ENCODE measurements around the gene ZNF521.

ZNF521 gene

DNA sequence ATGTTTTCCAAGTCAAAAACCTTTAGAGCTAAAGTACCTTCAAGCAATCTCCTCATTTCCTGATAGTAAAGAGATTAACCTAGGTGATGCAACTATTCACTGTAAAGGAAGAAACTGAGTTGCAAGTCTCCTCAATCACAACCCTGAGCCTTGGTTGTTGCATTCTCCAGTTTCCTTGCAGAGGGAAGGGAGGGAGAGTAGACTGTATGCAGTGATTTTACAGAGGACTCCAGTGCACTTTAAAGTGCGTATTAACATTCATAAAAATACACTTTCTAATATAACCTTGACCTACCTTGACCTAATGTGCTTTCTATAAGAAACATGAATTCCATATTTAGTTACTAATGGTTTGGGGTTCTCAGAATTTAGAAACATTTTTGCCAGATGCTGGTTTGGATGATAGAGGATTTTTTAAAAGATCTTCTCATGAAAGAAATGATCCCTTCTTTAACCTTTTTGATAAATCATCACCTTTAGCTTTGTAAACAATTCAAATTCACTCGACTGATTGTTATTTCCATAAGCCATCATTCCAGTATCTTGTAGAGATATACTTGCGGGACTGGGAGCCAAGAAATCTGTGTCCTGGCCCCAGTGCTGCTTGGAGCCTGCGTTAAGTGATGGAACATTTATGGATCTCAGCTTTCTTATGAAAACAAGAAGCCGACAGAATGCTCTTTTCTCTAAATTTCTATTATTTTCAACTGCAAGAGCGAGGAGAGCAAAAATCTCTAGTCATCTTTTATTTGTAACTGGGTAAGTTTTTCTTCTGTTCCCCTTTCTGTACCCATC is 228.3 kb downstream of the ZNF521 start:
- TF ChIP-seq, protein P1, sequence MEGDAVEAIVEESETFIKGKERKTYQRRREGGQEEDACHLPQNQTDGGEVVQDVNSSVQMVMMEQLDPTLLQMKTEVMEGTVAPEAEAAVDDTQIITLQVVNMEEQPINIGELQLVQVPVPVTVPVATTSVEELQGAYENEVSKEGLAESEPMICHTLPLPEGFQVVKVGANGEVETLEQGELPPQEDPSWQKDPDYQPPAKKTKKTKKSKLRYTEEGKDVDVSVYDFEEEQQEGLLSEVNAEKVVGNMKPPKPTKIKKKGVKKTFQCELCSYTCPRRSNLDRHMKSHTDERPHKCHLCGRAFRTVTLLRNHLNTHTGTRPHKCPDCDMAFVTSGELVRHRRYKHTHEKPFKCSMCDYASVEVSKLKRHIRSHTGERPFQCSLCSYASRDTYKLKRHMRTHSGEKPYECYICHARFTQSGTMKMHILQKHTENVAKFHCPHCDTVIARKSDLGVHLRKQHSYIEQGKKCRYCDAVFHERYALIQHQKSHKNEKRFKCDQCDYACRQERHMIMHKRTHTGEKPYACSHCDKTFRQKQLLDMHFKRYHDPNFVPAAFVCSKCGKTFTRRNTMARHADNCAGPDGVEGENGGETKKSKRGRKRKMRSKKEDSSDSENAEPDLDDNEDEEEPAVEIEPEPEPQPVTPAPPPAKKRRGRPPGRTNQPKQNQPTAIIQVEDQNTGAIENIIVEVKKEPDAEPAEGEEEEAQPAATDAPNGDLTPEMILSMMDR (conservative IDR thresholded peaks at IDR 0.05; ENCODE audit: control insufficient read depth, insufficient read depth, low read depth, low read length) = no peak
- H3K4me3 ChIP-seq (ENCODE audit: control insufficient read depth, low read depth, low read length) = no peak overlapping the region
- no peak for DNase-seq (ENCODE audit: low read depth)

DNA sequence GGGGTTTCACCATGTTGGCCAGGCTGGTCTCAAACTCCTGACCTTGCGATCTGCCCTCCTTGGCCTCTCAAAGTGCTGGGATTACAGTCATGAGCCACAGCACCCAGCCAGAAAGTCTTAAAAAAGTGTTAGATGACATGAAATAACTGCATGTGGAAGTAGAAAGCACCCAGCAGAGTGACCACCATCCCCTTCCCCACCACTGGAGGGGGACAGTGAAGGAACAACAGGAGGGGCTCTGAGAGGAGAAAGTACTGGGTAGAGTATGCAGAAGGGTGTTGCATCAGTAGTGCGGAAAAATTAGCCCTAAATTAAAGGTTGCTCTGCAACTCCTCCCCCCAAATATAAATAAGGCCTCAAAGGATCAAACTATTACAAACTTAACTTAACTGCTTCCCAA is 230.5 kb downstream of the ZNF521 start:
- DNase-seq (ENCODE audit: low read depth) = no peak
- H3K4me3 ChIP-seq (ENCODE audit: control insufficient read depth, low read depth, low read length) = no peak overlapping the region
- TF ChIP-seq, protein P1 (conservative IDR thresholded peaks at IDR 0.05; ENCODE audit: control insufficient read depth, insufficient read depth, low read depth, low read length) = no peak

DNA sequence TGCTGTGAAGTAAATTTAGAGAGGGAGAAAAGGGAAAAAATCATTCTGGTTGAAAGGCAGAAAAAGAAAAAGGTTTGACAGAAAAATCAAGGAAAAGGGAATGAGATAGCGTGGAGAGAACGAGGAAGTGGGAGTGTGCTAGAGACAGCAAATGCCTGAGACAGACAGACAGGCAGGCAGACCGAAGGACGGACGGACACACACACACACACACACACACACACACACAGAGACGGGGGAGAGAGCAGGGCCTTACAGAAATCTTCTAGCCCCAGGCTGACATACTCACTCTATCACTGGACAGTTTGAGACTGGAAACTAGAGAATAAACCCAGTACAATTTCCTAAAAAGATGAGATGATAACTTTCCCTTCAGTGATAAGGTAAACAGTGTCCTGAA is 238.4 kb downstream of the ZNF521 start:
- no peak for DNase-seq (ENCODE audit: low read depth)
- TF ChIP-seq, protein P1 (conservative IDR thresholded peaks at IDR 0.05; ENCODE audit: control insufficient read depth, insufficient read depth, low read depth, low read length) = no peak
- no peak overlapping the region for H3K4me3 ChIP-seq (ENCODE audit: control insufficient read depth, low read depth, low read length)

DNA sequence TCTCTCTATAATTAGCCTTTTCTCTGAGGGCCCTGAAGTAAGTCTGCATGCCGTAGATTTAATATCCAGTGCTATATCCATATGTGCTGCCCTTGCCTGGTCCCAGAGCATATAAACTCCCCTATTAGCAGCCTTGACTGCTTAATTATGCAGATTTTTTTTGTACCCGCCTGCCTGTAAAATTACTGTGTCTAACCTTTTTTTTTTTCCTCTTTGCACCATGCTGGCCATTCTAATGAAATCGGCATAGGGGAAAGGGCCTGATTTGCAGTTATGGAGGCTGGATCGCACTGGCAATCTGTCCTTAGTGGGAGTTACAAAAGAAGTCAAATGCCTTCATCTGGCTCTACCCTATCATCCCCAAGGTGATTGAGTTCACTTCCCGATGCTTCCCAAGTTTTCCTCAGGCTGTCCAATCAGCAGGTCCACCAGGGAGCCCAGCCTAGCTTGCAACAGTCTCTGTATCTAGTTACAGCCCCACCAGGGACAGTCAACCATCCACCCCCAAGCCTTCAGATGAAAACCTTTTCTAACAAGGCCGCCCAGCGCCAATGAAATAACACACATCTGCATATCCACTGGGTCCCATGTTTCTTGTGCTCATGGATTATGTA is 239.0 kb downstream of the ZNF521 start:
- no peak overlapping the region for H3K4me3 ChIP-seq (ENCODE audit: control insufficient read depth, low read depth, low read length)
- TF ChIP-seq, protein P1 (conservative IDR thresholded peaks at IDR 0.05; ENCODE audit: control insufficient read depth, insufficient read depth, low read depth, low read length) = no peak
- no peak for DNase-seq (ENCODE audit: low read depth)

DNA sequence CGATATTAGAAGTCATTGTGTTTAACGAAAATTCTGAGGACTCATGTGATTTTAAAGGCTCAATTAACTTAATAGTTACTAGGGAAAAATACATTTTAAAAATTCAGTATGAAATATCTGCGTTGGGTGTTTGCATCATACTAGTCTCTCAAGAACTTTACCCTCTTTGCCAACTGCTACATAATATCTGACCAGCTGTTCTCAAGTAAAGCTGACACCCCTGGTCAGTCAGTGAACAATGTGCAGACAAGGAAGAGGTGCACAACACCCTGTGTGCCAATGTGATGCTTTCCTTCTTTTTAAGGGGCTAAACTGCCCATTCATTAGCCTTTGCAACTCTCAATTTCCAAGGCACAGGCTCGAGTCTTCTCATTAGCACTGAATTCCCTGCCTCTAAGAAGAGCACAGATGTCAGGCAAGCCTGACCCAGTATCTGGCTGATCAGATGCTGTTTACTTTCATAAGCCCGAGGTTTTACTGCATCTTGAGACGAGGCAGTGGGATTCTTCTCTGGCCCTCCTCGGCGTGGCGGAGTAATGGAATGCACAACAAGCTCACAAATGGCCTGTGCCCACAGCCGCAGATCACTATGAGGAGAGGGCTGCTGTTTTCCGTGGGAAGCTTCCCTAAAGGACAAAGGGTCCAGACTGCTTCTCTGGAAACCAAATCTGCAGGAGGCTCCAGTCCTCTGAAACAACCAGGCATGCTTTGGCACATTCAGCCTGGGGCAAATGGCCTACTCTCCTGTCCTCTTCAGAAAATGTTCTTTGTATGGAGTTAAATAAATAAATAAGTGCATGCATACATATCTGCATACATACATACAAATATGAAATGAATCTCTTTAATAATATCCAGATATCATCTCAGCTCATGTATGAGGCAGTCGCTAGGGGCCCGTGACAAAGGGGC is 240.3 kb downstream of the ZNF521 start:
- TF ChIP-seq, protein P1 (conservative IDR thresholded peaks at IDR 0.05; ENCODE audit: control insufficient read depth, insufficient read depth, low read depth, low read length) = no peak
- no peak for DNase-seq (ENCODE audit: low read depth)
- H3K4me3 ChIP-seq (ENCODE audit: control insufficient read depth, low read depth, low read length) = no peak overlapping the region

DNA sequence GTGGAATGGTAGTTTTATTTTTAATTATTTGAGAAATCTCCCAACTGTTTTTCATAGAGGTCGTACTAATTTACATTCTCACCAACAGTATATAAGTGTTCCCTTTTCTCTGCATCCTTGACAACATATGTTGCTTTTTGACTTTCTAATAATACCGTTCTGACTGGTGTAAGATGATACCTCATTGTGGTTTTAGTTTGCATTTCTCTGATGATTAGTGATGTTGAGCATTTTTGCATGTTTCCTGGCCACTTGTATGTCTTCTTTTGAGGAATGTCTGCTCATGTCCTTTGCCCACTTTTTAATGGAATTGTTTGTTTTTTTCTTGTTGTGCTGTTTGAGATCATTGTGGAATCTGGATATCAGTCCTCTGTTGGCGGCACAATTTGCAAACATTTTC is 242.5 kb downstream of the ZNF521 start:
- TF ChIP-seq, protein P1 (conservative IDR thresholded peaks at IDR 0.05; ENCODE audit: control insufficient read depth, insufficient read depth, low read depth, low read length) = no peak
- DNase-seq (ENCODE audit: low read depth) = peak; percentile 29
- H3K4me3 ChIP-seq (ENCODE audit: control insufficient read depth, low read depth, low read length) = no peak overlapping the region

Data from fibroblast of mammary gland (primary cell).